Brain microvascular endothelial cell (primary cell): ENCODE data around the gene TENT4B.

Experiments
- DNase-seq: peaks from one replicate; pipeline ENCODE4 v3.0.0-alpha.2; 2020
- H3K27ac ChIP-seq: fragments of 250-450 bp; sonication (Bioruptor Pico); 2 replicates; pipeline ENCODE4 v1.5.1; 2020; ENCODE audit warnings: mild to moderate bottlenecking, moderate library complexity
- H3K27me3 ChIP-seq: fragments of 250-450 bp; sonication (Bioruptor Pico); replicated peaks from 2 replicates; pipeline ENCODE4 v1.5.1; 2020; ENCODE audit warnings: mild to moderate bottlenecking
- H3K36me3 ChIP-seq: fragments of 250-450 bp; sonication (Bioruptor Pico); replicated peaks from 2 replicates; pipeline ENCODE4 v1.5.1; 2020; ENCODE audit warnings: mild to moderate bottlenecking
- H3K4me3 ChIP-seq: 2 replicates; pipeline ENCODE4 v1.5.1; 2011; ENCODE audit warnings: low read depth, mild to moderate bottlenecking, control low read depth, low read length, moderate library complexity
- in situ Hi-C: cut with HindIII; loops from 2 replicates; pipeline ENCODE4 v1.10.0; 2017; ENCODE audit warnings: low sequenced_read_pairs, low pct_ligation_motif_present
- TF ChIP-seq, protein P1 (sequence below): IDR thresholded peaks from 2 replicates; pipeline ENCODE4 v1.5.1; 2011; ENCODE audit warnings: low read depth, mild to moderate bottlenecking, moderate library complexity, low read length, control low read depth, inconsistent platforms; ENCODE audit errors: missing control alignments

TENT4B gene

GRCh38 chr16:50152807-50153595 lies at the start of gene TENT4B:
Gene TENT4B, plus strand, starts transcription at chr16:50153306. Its CDS starts 316 bp downstream, at chr16:50153622.
- in situ Hi-C loops: no loop called here
- Histone ChIP-seq H3K27ac (peak within 1 kb of the TSS; percentile 100), H3K27me3 (no peaks in the 10 kb centered on the region), H3K36me3 (no peaks in the 10 kb centered on the region), H3K4me3 (peak within 1 kb of the TSS; percentile 76)
- TF ChIP-seq, protein P1, sequence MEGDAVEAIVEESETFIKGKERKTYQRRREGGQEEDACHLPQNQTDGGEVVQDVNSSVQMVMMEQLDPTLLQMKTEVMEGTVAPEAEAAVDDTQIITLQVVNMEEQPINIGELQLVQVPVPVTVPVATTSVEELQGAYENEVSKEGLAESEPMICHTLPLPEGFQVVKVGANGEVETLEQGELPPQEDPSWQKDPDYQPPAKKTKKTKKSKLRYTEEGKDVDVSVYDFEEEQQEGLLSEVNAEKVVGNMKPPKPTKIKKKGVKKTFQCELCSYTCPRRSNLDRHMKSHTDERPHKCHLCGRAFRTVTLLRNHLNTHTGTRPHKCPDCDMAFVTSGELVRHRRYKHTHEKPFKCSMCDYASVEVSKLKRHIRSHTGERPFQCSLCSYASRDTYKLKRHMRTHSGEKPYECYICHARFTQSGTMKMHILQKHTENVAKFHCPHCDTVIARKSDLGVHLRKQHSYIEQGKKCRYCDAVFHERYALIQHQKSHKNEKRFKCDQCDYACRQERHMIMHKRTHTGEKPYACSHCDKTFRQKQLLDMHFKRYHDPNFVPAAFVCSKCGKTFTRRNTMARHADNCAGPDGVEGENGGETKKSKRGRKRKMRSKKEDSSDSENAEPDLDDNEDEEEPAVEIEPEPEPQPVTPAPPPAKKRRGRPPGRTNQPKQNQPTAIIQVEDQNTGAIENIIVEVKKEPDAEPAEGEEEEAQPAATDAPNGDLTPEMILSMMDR: no peak
- DNase-seq: peak; percentile 77

- no peak overlapping the region for H3K4me3 ChIP-seq
- in situ Hi-C loops: no loop called here
- H3K36me3 ChIP-seq: peaks cover 35% of the 10 kb centered on the region
- no peak overlapping the region for H3K27ac ChIP-seq
- H3K27me3 ChIP-seq: no peaks in the 10 kb centered on the region
- TF ChIP-seq, protein P1: no peak
- no peak for DNase-seq
Measured at GRCh38 chr16:50103764-50104163, 49.3 kb upstream of the TENT4B start.

- no peak overlapping the region for H3K4me3 ChIP-seq
- TF ChIP-seq, protein P1: no peak
- in situ Hi-C loops: no loop called here
Measured at GRCh38 chr16:50114357-50115129, 38.6 kb upstream of the TENT4B start.

GRCh38 chr16:50120711-50121110 lies 32.4 kb upstream of the TENT4B start:
- TF ChIP-seq, protein P1: no peak
- H3K4me3 ChIP-seq: no peak overlapping the region
- DNase-seq: no peak
- H3K36me3 ChIP-seq: no peaks in the 10 kb centered on the region
- in situ Hi-C loops: no loop called here
- H3K27me3 ChIP-seq: no peaks in the 10 kb centered on the region
- H3K27ac ChIP-seq: no peak overlapping the region

More at GRCh38 chr16:50114357-50115129, 38.6 kb upstream of the TENT4B start:
- no peaks in the 10 kb centered on the region for H3K27me3 ChIP-seq
- no peak overlapping the region for H3K27ac ChIP-seq
- DNase-seq: no peak
- no peaks in the 10 kb centered on the region for H3K36me3 ChIP-seq

DNA sequence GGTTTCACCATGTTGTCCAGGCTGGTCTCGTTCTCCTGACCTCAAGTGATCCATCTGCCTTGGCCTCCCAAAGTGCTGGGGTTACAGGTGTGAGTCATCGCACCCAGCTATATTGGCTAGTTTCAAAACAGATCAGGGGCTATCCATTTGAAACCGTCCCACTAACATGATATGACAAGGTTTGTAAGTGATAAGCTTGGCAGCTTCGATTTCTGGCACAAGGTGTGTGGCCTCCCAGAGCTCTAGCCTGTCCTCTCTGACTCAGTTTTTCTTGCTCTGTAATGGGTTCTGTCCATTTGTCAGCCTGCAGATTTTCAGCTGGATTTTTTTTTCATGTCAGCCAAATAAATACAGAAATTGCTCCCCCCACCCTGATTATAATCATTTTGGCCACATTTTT lies 31.8 kb upstream of the TENT4B start:
- no peak for DNase-seq
- TF ChIP-seq, protein P1: no peak
- in situ Hi-C loops: no loop called here
- H3K27ac ChIP-seq: no peak overlapping the region
- H3K27me3 ChIP-seq: no peaks in the 10 kb centered on the region
- no peak overlapping the region for H3K4me3 ChIP-seq
- no peaks in the 10 kb centered on the region for H3K36me3 ChIP-seq
